Ovary (tissue), 1 donor: ENCODE results near the gene C19orf81.

Source experiments
- EP300 ChIP-seq: sonication (generic); formaldehyde crosslinking; IDR thresholded peaks from one replicate; pipeline ENCODE4 v1.6.1; 2017; ENCODE audit warnings: antibody characterized with exemption
- POLR2A ChIP-seq: fragments of 450-650 bp; IDR thresholded peaks from one replicate; pipeline ENCODE4 v1.6.1; 2017; ENCODE audit warnings: antibody characterized with exemption, mild to moderate bottlenecking, moderate library complexity

DNA sequence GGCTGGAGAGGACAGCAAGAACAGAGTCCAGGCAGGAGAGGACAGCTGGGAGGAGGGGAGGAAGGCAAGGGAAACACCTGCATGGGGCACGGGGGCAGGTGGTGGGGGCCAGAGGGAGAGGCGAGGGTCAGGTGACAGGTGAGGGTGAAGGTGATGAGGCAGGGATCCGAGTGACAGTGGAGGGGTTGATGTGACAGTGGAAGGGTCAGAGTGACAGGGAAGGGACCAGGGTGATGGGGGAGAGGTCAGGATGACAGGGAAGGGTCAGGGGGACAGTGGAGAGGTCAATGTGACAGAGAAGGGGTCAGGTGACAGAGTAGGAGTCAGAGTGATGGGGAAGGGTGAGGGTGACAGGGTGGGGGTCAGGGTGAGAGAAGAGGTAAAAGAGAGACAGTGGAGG, 29.1 kb downstream of the C19orf81 start:
- TF ChIP-seq POLR2A (no peak), EP300 (no peak)
